Endodermal cell (in vitro differentiated cells): ENCODE measurements around the gene LAIR1. TPM values are rescaled to one million over a fixed set of nuclear protein-coding genes. Genes with fewer than 3 reads are reported as not detected.
"Not testable (repeated sequence)": the region's sequence is repeated elsewhere in the genome, so short reads cannot be mapped to it uniquely, and the experiment has no call there.

ENCODE experiments used
- DNase-seq: peaks from one replicate; pipeline ENCODE4 v3.0.0-alpha.2; 2017
- H3K27ac ChIP-seq: 2 replicates; pipeline ENCODE4 v1.5.1; 2013; ENCODE audit warnings: mild to moderate bottlenecking, low read depth, low read length, moderate library complexity
- H3K27me3 ChIP-seq: 2 replicates; pipeline ENCODE4 v1.6.1; 2013; ENCODE audit warnings: mild to moderate bottlenecking, low read length, moderate library complexity; ENCODE audit not compliant: insufficient read depth, control insufficient read depth, poor library complexity, severe bottlenecking
- H3K36me3 ChIP-seq: 2 replicates; pipeline ENCODE4 v1.7.0; 2013; ENCODE audit warnings: mild to moderate bottlenecking, low read length, moderate library complexity; ENCODE audit not compliant: control insufficient read depth, insufficient read depth
- H3K4me1 ChIP-seq: one replicate; pipeline ENCODE4 v1.7.0; 2013; ENCODE audit warnings: low read length; ENCODE audit not compliant: control insufficient read depth, insufficient read depth
- H3K4me3 ChIP-seq: 2 replicates; pipeline ENCODE4 v1.5.1; 2013; ENCODE audit warnings: mild to moderate bottlenecking, low read length, moderate library complexity
- H3K9ac ChIP-seq: 2 replicates; pipeline ENCODE4 v1.6.1; 2013; ENCODE audit warnings: mild to moderate bottlenecking, low read length, moderate library complexity; ENCODE audit not compliant: poor library complexity, severe bottlenecking; ENCODE audit errors: extremely low read depth
- H3K9me3 ChIP-seq: 2 replicates; pipeline ENCODE4 v1.6.1; 2013; ENCODE audit warnings: mild to moderate bottlenecking, low read length, moderate library complexity; ENCODE audit not compliant: control insufficient read depth
- H3K27ac Mint-ChIP-seq: 2 replicates; pipeline ENCODE4 v1.8.0; 2020; ENCODE audit warnings: mixed read lengths
- H3K27me3 Mint-ChIP-seq: 2 replicates; pipeline ENCODE4 v1.8.0; 2021; ENCODE audit warnings: mild to moderate bottlenecking, mixed read lengths; ENCODE audit not compliant: insufficient read depth
- H3K36me3 Mint-ChIP-seq: 2 replicates; pipeline ENCODE4 v1.8.0; 2020; ENCODE audit warnings: low read depth, mixed read lengths
- H3K4me1 Mint-ChIP-seq: 2 replicates; pipeline ENCODE4 v1.8.0; 2020; ENCODE audit warnings: mixed read lengths
- H3K4me3 Mint-ChIP-seq: 2 replicates; pipeline ENCODE4 v1.8.0; 2020; ENCODE audit warnings: mild to moderate bottlenecking, moderate library complexity, mixed read lengths
- H3K9me3 Mint-ChIP-seq: 2 replicates; pipeline ENCODE4 v1.8.0; 2020; ENCODE audit warnings: mild to moderate bottlenecking, mixed read lengths
- CTCF ChIP-seq: fragments of 200-600 bp; sonication (generic); conservative IDR thresholded peaks from 2 replicates; pipeline ENCODE4 v1.5.0; 2021; ENCODE audit warnings: antibody characterized with exemption, mild to moderate bottlenecking
- WGBS, 2 experiments: methylation state at CpG; one replicate each; pipeline versions ENCODE4 v1.1.5 to v1.1.7; 2013; ENCODE audit warnings: missing lambda C conversion rate in 2 of 2, mixed read lengths in 1 of 2; ENCODE audit not compliant: insufficient coverage in 1 of 2, insufficient read length in 1 of 2; 5-methylcytosine and 5-hydroxymethylcytosine counted together
- total RNA-seq, 2 donors: library from RNA; stranded (reverse); fragmentation: NEBNext Ultra II Directional in 1 of 2; extraction: Animal tissue kit (Norgen Biotek cat#: 25700) in 1 of 2; gene quantifications; 2 replicates in 1 of 2; 3 replicates in 1 of 2; pipeline ENCODE4 v1.2.1, GENCODE V29; 2021

LAIR1 gene
- total RNA-seq, 2 donors from 2014 or later: not detected

- not testable (repeated sequence) for H3K36me3 ChIP-seq, H3K4me1 Mint-ChIP-seq, H3K4me1 ChIP-seq, DNase-seq, H3K27me3 ChIP-seq, H3K27ac ChIP-seq, H3K36me3 Mint-ChIP-seq, H3K27ac Mint-ChIP-seq, H3K4me3 Mint-ChIP-seq, H3K9ac ChIP-seq, H3K9me3 ChIP-seq, H3K9me3 Mint-ChIP-seq, H3K4me3 ChIP-seq, H3K27me3 Mint-ChIP-seq
- WGBS, 2 experiments: 47% methylated on average over 11 of the region's 21 CpGs; no CpG with 5 or more reads in 1 of the 2 experiments
- peak; percentile 58 for TF ChIP-seq CTCF
Observed at GRCh38 chr19:54359149-54359820, 5.4 kb downstream of the LAIR1 start.

GRCh38 chr19:54357381-54357780, 7.3 kb downstream of the LAIR1 start:
- H3K4me1 ChIP-seq: no peaks in the 10 kb centered on the region
- 88 to 95% methylated on average over 6 to 16 of the region's 16 CpGs for WGBS, 2 experiments
- H3K27ac Mint-ChIP-seq: no peak overlapping the region
- no peaks in the 10 kb centered on the region for H3K36me3 ChIP-seq
- no peaks in the 10 kb centered on the region for H3K9me3 Mint-ChIP-seq
- DNase-seq: no peak
- no peak overlapping the region for H3K4me3 Mint-ChIP-seq
- H3K9ac ChIP-seq: no peak overlapping the region
- H3K27ac ChIP-seq: no peak overlapping the region
- H3K36me3 Mint-ChIP-seq: no peaks in the 10 kb centered on the region
- TF ChIP-seq CTCF: no peak
- H3K4me1 Mint-ChIP-seq: no peaks in the 10 kb centered on the region
- peaks cover 8% of the 10 kb centered on the region for H3K27me3 Mint-ChIP-seq
- no peaks in the 10 kb centered on the region for H3K27me3 ChIP-seq
- H3K9me3 ChIP-seq: no peaks in the 10 kb centered on the region
- no peak overlapping the region for H3K4me3 ChIP-seq

GRCh38 chr19:54356444-54357056, 8.2 kb downstream of the LAIR1 start:
- Mint-ChIP-seq H3K4me1 (no peaks in the 10 kb centered on the region), H3K4me3 (no peak overlapping the region), H3K36me3 (no peaks in the 10 kb centered on the region), H3K9me3 (no peaks in the 10 kb centered on the region), H3K27ac (no peak overlapping the region), H3K27me3 (peaks cover 3% of the 10 kb centered on the region)
- Histone ChIP-seq H3K4me3 (no peak overlapping the region), H3K27me3 (no peaks in the 10 kb centered on the region), H3K4me1 (no peaks in the 10 kb centered on the region), H3K36me3 (no peaks in the 10 kb centered on the region), H3K9me3 (no peaks in the 10 kb centered on the region), H3K9ac (no peak overlapping the region), H3K27ac (no peak overlapping the region)
- DNase-seq: no peak
- no peak for TF ChIP-seq CTCF
- WGBS, 2 experiments: 83 to 92% methylated on average over 4 to 12 of the region's 12 CpGs
